NCI-H748 treated with DMSO at 0.1 percent for 48 hours (cell line): ENCODE results near the gene RANBP3L.
"Not testable (repeated sequence)": the region's sequence is repeated elsewhere in the genome, so short reads cannot be mapped to it uniquely, and the experiment has no call there.

Experiments used
- DNase-seq: peaks from one replicate; lab custom pipeline; 2025; lab: John Stamatoyannopoulos, UW

The RANBP3L gene

DNA sequence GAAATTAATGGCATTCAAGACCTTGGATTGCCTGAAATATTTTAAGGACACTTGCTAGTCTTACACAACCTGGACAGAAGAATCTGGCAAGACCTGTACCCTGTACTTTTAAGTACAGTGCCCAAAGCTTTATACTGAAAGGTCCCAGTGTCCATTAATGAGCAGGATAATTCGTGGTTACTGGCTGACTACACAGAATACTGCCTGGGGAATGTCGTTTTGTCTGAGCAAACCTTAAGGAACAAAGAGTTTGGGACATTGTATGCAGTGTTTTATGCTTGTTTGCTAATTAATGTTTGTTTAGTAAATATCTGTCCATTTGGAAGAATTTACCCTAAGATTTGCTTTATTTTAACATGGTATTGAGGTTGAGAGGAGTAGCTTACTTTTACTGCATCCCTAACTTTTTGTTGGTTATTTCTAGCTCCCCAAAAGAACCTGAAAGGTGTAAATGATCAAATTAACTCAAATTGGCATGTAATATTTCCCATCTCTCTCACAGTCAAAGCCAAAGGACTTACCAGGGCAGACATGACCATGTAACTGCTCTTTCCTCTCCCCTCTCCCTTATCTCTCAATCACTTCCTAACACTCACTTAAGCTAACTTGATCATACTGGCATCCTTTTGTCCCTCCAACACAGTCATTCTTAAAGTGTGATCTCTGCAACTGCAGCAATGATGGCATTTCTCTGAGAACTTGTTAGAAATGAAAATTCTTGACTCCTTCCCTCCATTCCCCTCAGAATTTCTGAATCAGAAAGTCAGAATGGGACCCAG is 15.7 kb downstream of the RANBP3L start:
- no peak for DNase-seq

DNA sequence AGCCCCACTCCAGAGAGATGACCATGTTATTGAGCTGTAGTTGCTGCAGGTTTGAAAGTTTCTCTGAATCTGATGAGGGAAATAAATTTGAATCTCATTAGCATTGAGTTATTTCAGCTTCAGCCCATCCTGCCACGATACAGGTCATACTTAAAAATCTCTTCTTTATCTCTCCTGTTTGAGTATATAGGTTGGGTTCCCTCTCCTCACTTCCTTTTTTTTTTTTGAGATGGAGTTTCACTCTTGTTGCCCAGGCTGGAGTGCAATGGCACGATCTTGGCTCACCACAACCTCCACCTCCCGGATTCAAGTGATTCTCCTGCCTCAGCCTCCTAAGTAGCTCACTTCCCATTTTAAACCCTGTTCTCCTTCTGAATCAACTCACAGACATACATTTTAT is 17.9 kb downstream of the RANBP3L start:
- not testable (repeated sequence) for DNase-seq

DNA sequence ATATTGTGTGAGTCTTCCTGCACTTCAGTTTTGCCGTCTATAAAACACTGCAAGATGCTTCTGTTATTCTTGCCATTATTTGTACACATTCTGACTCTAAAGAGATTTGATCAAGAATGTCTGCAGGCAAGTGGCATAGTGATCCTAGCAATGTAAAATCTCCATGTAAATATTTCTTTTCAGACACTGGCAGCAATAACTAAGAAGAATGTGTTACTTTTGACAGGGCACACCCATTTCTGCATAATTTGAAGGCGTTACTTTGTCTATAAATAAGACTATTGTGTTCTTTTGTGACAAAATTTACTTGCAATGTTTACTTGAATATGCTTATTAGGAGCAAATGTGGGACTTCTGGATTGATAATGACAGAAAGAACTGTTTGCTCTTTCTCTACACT is 20.1 kb downstream of the RANBP3L start:
- DNase-seq, result no peak

DNA sequence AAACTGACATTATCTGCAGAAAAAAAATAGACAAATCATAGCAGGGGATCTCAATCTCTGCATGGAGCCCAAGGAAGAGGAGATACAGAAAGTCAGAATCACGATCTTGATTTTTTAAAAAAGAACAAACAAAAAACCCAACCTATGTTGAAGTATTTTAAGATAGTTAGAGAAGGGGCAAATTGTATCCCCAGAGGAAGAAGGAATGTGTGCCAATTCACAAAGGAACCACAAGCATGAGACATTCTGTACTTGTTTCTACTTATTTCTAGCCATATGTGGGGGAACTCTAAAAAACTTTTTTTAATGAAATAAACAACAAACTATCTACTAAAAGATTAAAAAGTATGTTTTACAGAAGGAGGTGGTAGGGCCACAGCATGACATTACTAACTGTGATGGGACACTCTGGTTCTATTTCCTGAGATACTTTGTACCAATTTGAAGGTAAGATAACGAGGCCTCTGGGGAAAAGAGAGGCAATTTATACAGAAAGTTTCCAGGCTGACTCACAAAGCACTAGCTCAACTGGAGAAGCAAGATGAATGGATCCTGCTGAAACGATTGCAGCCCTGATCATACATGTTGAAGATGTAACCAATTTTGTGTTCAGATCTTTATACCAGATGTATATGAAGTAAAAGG is 22.5 kb downstream of the RANBP3L start:
- DNase-seq, result no peak

DNA sequence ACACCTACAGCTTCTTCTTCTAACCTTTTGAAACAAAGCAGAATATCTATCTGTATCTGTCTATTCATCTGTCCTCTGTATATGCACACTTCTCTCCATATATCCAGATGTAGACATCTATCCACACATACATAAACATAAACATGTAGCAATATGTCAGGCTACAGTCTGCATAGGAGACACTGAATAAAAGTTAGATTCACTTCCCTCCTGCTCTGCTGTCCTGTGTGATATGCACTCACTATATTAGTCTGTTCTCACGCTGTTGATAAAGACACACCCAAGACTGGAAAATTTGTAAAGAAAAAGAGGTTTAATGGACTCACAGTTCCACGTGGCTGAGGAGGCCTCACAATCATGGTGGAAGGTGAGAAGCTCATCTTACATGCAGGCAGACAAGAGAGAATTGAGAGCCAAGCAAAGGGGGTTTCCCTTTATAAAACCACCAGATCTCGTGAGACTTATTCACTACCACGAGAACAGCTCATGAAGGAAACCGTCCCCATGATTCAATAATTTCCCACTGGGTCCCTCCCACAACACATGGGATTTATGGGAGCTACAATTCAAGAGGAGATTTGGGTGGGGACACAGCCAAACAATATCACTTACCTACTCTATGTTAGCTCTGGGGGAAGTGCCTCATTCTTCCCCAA is 24.1 kb downstream of the RANBP3L start:
- DNase-seq, result no peak

DNA sequence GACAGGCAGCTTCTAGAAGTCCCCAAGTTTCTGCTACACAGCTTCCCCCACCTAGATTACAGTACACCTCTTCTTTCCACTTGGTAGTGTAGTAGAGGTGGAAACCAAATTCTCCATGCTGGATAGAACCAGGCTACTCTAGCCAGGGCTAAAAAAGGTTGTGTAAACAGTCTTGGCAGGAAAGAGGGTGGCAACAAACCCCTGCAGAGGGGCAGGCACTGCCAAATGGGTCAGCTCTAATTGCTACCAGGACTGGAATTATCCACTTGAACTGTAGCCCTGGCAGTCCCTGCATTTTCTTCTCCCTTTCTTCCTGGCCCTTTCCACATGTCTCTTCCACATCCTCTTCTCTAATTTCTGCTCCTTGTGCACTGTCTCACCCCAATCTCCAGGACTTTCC is 24.8 kb downstream of the RANBP3L start:
- DNase-seq, result no peak

DNA sequence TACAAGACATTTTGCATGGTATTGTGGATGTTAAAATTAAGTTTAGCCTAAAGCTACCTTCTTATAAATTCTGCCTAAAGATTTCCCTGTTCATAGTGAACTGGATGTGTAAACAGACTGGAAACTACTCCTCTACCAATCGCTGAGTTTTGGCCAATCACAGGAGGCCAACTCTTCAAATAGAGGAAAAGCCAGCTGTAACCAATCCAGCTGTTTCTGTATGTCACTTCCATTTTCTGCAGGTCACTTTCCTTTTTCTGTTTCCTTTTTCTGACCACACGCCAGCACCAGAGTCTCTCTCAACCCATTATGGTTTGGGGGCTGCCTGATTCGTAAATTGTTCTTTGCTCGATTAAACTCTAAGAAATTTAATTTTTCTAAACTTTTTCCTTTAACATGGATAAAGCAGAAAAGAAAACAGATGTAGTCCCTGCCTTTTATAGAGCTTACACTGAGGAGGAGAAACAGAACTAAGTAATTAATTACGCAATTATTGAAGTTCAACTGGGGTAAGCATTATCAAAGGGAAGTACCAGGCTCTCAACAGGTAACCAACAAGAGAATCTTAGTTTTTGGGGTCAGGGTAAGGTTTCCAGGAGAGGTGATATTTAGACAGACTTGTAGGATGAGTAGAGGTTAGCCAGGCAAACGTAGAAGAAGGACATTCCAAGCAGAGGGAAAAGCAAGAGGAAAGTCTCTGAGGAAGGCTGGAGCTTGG is 27.7 kb downstream of the RANBP3L start:
- DNase-seq, result no peak

DNA sequence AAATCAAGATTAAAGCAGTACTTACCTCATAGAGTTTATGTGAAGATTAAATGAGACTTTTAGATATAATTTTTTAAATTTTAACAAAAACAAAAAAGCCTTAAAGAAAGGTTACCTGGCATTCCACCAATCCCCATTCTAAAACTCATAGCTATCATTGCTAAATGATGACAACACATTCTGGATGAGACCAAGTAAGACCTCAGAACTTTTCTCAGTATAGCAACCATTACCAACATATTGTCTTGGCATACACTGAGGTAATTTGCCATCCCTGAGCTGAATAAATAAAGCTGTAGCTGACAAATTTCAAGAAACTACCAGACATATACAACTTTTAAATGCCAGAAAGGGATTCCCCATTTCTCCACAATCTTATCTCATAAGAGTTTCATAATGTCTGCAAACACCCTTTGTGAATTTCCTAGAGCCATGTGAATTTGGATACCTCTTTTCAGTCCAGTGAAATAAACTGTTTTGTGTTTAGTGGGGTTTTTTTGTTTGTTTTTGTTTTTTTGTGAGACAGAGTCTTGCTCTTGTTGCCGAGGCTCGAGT is 29.5 kb downstream of the RANBP3L start:
- DNase-seq, result no peak

DNA sequence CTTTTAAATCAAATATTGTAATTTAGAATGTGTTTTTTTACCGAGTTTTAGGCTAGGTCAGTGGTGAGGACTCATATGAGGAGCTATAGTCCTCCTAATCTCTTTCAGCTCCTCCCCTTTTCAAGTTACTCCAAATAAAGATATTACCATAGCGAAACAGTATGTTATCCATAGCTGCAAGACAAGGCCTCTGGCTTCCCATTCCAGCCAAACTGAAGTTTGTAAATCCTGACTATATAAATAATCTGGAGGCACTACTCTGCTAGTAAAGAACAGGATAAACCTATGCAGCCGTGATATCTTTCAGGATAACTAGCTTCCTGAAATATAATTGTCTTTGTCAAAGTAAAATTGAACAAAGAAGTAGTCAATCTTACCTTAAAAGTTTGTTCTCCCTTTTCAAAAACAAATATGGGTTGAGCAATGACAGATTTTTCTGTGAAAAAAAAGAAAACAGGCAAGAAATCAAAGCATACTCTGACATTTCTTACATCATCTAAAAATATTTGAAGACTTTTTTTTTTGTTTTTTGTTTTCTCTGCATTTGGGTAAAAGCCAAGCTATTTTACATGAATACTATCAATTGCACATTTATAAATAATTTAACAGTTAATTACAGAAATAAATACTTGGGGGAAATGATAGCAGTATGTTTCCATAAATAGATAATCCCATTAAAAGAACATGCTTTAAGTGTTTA is 30.7 kb downstream of the RANBP3L start:
- no peak for DNase-seq

DNA sequence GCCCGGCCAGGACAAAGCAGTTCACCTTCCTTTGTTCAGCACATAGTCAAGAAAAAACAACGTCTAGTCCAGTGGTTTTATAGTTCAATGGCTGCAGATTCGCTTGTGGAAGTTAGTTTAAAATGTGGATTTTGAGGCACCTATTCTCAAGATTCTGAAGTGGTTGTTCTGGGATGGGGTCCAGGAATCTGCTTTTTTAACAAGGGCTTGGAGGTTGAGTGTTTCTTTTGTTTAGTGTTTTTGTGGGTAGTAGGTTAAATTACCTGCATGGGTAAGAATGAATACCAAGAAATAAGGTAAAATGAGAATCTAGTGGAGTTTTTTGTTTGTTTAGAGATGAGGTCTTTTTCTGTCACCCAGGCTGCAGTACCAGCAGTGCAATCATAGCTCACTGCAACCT is 31.5 kb downstream of the RANBP3L start:
- no peak for DNase-seq

DNA sequence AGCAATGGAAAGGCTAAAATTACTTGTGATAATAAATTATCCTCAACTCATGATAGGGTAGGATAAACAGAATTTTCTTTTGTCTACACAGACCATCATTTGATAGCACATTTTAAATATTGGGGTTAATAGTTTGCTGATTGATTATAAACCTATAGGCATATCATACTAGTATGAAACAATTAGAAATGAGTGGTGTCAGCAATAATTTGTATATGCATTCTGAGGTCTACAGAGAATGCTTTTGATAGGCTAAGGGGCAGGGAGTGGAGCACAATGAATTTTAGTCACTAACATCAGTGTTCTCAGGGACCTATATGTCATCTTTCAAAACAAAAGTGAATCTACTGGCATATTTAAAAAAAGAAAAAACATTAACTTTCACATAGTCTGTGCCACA is 32.2 kb downstream of the RANBP3L start:
- no peak for DNase-seq

DNA sequence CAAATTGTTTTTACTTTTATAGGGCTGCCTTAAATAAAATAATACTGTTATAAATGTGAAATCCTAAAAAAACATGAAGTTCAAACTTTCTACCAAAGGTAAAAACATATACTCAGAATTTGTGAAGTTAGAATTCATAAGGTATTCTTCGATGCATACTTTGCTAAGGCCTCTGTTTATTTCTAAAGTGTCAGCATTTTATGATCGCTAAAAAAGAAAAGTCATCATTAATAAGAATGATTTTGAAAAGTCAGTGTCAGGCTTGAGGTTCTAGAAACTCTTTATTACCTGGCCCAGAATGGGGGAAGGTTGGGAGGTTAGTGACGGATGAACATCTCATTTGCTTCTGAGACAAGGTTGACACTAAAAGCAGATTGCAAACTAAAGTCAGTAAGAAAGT is 33.8 kb downstream of the RANBP3L start:
- DNase-seq, result no peak

DNA sequence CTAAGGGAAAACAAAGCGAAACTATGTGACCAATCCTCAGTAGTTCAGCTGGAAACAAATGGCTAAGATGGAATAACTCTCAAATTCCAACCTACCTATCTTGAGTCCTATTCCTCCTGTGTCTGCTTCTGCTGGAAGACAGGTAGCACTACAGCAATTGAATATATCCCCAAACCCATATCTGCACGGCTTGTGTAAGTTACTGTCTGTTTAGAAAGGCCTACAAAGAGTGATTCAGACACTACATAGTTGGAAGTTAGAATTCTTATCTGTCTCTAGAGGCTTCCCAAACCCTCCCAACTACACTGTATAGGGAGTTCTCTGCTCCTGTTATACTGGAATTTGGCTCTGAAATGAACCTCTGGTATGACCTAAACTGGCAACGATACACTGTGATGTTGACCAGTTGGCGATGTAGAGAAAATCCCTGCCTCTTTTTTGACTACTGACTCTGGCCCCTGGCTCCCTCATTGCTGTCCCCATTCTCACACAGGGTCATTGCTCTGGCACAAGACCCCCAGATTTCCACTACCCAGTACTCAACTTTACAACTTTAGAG is 37.4 kb downstream of the RANBP3L start:
- DNase-seq, result no peak

DNA sequence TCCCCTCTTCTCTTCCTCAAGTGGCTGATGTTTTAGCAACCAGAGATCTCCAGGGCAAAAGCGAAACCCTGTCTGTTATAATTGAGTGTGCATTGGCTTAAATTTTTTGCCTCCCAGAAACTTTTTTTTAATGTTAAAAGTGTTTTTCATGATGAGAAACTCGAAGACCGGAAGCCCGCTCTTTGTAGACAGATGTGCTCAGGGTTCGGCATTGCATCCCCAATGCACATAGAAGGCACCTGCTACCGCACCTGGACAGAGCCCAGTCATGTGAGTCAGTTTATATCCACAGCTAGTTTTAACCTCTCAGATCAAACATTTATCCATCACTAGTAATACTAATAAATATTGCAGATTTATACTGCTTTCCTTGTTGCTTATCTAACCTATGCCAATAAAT is 40.5 kb downstream of the RANBP3L start:
- DNase-seq, result no peak

DNA sequence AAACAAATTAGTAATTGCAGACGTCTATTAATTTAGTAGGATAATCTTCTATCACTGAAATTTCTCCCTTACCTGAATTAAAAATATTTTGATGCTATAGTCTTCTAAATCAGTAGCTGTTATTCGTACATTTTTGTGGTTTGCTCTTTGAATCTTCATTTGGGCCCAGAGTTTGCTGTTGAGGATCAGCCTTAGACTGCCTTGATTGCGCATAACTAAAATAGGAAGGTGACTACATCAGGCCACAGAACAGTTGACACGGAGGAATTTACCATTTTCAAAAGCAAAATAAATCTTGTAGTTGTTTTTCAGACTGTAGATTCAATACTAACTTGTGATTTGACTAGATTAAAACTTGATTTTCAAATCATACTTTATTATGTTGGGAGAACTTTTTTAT is 48.1 kb downstream of the RANBP3L start:
- no peak for DNase-seq

DNA sequence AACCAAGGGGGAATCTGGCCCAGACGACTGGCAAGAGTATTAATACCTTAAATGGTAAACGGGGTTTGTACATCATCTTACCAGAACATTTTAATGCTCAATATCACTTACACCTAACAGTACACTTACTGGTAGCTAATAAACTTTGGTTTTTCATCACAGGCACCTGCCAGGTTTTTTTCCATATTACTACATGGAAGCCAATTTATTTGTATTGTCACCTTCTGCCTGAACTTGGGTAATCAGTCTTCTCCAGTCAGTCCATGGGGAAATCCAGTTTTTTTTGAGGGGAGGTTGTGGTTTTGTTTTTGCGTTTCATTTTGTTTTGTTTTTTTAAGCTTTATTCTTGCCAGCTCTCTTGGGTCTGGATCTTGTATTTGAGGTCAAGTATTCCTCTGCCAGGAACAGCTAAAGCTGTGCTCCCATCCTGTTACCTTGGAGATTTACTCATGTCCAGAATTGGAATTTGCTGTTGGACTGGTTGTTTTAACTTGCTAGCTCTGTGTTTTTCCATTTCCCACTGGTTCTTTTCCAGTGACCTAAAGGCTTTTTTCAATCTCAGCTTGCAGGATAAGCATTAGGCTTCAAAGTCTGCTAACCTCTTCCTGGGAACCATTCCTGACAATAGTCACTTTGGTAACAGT is 48.9 kb downstream of the RANBP3L start:
- DNase-seq, result no peak

DNA sequence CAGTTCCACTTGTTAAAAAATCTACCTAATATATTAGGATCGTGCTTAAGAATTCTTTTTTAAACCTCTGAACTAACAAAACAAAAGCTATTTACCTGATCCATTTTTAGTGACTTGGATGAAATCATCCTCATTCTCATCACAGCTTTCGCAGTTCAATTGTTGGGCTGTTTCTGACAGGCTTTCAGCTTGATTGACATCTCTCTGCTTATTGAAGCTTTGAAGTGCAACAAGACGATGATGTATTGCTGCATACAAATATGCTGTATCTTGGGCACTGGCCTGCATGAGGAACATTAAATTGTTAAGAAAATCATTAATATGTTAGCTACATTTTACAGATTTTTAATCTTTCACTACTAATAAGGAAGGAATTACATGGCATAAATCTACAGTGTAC is 50.5 kb downstream of the RANBP3L start:
- no peak for DNase-seq

DNA sequence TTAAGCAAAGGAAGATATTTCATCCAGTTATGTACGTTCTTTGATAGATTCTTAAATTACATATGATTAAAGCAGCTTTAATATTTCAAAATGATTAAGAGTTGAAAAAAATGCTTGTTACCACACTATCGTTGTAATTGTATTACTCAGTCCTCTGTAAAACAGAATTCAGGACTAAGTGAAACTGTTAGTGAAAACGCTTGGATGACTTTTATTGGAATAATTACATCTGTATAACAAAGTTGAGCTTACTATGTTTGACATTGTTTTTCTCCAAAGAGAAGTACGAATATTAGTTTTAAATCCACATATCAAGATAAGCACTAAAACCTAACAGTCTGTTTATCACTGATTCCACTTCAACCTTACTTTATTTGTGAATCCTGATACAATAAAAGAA is 51.3 kb downstream of the RANBP3L start:
- no peak for DNase-seq

DNA sequence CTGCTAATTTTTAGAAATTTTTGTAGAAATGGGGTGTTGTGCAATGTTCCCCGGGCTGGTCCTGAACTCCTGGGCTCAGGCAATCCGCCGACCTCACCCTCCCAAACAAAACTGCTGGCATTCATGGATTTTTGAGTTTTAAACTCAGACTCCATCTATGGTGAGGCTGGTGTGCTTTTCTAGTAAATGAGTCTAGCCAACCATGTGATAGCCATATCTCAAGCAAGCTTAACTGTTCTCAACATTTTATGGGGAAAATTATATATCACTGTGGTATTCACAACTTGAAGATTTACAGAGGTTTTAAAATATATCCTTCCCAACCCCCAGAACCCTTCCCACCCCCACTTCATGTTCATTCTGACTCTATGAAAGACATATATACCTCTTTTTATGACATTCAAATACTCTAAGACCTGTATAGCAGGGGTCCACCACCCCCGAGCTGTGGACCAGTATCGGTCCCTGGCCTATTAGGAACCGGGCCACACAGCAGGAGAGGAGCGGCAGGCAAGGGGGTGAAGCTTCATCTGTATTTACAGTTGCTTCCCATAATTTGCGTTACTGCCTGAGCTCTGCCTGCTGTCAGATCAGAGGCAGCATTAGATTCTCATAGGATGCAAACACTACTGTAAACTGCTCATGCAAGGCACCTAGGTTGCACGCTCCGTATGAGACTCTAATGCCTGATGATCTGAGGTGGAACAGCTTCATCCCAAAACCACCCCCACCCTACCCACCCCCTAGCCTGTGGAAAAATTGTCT is 55.5 kb downstream of the RANBP3L start:
- no peak for DNase-seq

DNA sequence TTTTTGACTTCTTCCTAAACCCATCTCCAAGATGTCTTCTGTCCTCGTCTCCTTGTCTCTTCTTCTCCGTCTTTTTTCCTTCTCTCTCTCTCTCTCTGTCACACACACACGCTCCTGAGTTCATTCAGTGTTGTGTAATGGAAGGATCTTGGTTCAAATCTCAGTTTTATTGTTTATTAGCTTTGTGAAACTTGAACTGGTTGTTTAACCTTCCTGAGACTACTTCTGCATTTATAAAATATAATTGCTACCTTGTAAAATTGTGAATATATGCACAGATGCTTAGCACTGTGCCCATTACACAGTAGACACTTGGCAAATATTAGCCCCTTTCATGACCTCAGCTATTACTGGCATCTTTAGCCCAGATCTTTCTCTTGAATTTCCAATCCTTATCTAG is 57.6 kb downstream of the RANBP3L start:
- no peak for DNase-seq
